Heart right ventricle (tissue), 16 donors: ENCODE data around the gene PRF1. TPM values are rescaled to one million over a fixed set of nuclear protein-coding genes. Genes with fewer than 3 reads are reported as not detected.

Experiments
- ATAC-seq, 8 donors: fragments of 200-7000 bp; cut with Tn5 transposase; one replicate each; pipeline ENCODE4 v1.9.1; 2020; ENCODE audit warnings: mild to moderate bottlenecking in 8 of 8, moderate library complexity in 8 of 8, moderate number of reproducible peaks in 1 of 8
- DNase-seq, 2 donors: peaks; one replicate each; pipeline ENCODE4 v3.0.0-alpha.2; 2020
- H3K27ac ChIP-seq, 10 donors: fragments of 200-600 bp; sonication (generic) in 2 of 10; one replicate each; pipeline versions ENCODE4 v1.5.0 to v1.8.0; 2020 to 2022; ENCODE audit warnings: mild to moderate bottlenecking in 3 of 10
- H3K27me3 ChIP-seq, 7 donors: fragments of 200-600 bp; one replicate each; pipeline ENCODE4 v1.8.0; 2021 to 2022; ENCODE audit warnings: mild to moderate bottlenecking in 2 of 7
- H3K36me3 ChIP-seq, 9 donors: fragments of 200-600 bp; sonication (generic) in 1 of 9; one replicate each; pipeline versions ENCODE4 v1.5.0 to v1.8.0; 2020 to 2022; ENCODE audit warnings: mild to moderate bottlenecking in 2 of 9
- H3K4me1 ChIP-seq, 9 donors: fragments of 200-600 bp; sonication (generic) in 1 of 9; one replicate each; pipeline versions ENCODE4 v1.5.0 to v1.8.0; 2020 to 2022; ENCODE audit warnings: mild to moderate bottlenecking in 4 of 9
- H3K4me3 ChIP-seq, 10 donors: fragments of 200-600 bp; sonication (generic) in 2 of 10; one replicate each; pipeline versions ENCODE4 v1.5.0 to v1.8.0; 2020 to 2022; ENCODE audit warnings: mild to moderate bottlenecking in 7 of 10, moderate library complexity in 2 of 10
- H3K9me3 ChIP-seq, 11 donors: fragments of 200-600 bp in 10 of 11; sonication (generic) in 2 of 11; one replicate each; pipeline versions ENCODE4 v1.5.0 to v1.8.0; 2013 to 2022; ENCODE audit warnings: mild to moderate bottlenecking in 2 of 11, control low read depth in 1 of 11, moderate library complexity in 1 of 11
- WGBS, 2 donors: extraction: QIAGEN DNeasy Blood & Tissue Kit; methylation state at CpG; one replicate each; pipeline ENCODE4 v1.1.7; 2013; ENCODE audit warnings: inconsistent platforms in 1 of 2; 5-methylcytosine and 5-hydroxymethylcytosine counted together
- intact Hi-C, 10 donors: fragments of 100-400 bp; cut with DNase I; formaldehyde crosslinking; loops; one replicate each; pipeline versions ENCODE4 v1.11.1 to v1.14.2; 2022
- polyA plus RNA-seq, 2 donors: library from polyadenylated mRNA; stranded (reverse); fragments of 200-250 nt; gene quantifications; one replicate each; pipeline ENCODE4 v1.2.3, GENCODE V29; 2013
- total RNA-seq, 10 donors: library from RNA; stranded (reverse); fragmentation: NEBNext Ultra II Directional in 3 of 10; extraction: Animal tissue kit (Norgen Biotek cat#: 25700) in 3 of 10; gene quantifications; one replicate each; pipeline versions ENCODE4 v1.2.1 to v1.2.4, GENCODE V29; 2021 to 2023
- TF ChIP-seq, protein P1 (sequence below), 9 donors: fragments of 200-600 bp; sonication (generic) in 2 of 9; IDR thresholded peaks; one replicate each; pipeline versions ENCODE4 v1.5.0 to v1.8.0; 2021 to 2022; ENCODE audit warnings: antibody characterized with exemption in 9 of 9, mild to moderate bottlenecking in 5 of 9, moderate library complexity in 1 of 9
- donor health status: Arrhythmogenic right ventricular cardiomyopathy.
- donor health status: ischemic (EF 13 %, LVEDD 7.1; RV severe dilation, severe dysfunction).
- donor health status: healthy with polysubstance abuse.
- donor health status: DM: no; HTN: yes; CAD: no.
- donor health status: DM: no; HTN: no; CAD: no.
- donor health status: ischemic (EF 25% LVEDD 6.9; RV normal size, moderate dysfunction).
- donor health status: ischemic (EF 25% LVEDD 5.7; RV mildly dilated, moderate dysfunction).
- donor health status: healthy.
- donor health status: DM: yes; HTN: yes; CAD: no.
- donor health status: Ischemic cardiomyopathy.
- donor health status: ischemic (EF 35%, LVEDD 5.7; RV mildly dilated, moderate dysfunction).
- donor health status: nonischemic (EF 11% LVEDD 7.7; RV severe dilation, severe dysfunction).
- donor health status: DM: yes; HTN: yes; CAD: no.
- donor health status: PGD.
- donor health status: ischemic (EF 29% LVEDD 5.4; RV normal size, mild dysfunction).
- donor health status: nonischemic (EF 23%, LVEDD 6.1; RV moderate dilation, normal function).

Gene PRF1
- total and polyA plus RNA-seq, 12 donors, result 0.33 to 13.8 (median 1.2) TPM

DNA sequence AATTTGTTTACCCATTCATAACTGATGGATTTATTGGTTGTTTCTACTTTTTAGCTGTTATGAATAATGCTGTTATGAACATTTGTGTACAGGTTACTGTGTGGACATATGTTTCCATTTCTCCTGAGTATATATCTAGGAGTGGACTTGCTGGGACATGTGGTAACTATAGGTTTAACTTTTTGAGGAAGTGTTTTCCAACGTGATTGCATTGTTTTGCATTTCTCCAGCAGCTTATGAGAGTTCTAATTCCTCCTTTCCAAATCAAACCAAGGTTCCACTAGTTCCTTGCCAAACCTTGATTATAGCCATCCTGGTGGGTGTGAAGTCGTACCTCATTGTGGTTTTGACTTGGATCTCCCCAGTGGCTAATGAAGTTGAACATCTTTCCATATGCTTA lies 2.6 kb upstream of the PRF1 start:
- Histone ChIP-seq H3K36me3 (no peaks in the 10 kb centered on the region), H3K4me3 (no peak overlapping the region), H3K4me1 (no peaks in the 10 kb centered on the region), H3K27ac (no peak overlapping the region), H3K27me3 (no peaks in the 10 kb centered on the region), H3K9me3 (no peaks in the 10 kb centered on the region)
- intact Hi-C loops, result no loop called here
- TF ChIP-seq, protein P1, sequence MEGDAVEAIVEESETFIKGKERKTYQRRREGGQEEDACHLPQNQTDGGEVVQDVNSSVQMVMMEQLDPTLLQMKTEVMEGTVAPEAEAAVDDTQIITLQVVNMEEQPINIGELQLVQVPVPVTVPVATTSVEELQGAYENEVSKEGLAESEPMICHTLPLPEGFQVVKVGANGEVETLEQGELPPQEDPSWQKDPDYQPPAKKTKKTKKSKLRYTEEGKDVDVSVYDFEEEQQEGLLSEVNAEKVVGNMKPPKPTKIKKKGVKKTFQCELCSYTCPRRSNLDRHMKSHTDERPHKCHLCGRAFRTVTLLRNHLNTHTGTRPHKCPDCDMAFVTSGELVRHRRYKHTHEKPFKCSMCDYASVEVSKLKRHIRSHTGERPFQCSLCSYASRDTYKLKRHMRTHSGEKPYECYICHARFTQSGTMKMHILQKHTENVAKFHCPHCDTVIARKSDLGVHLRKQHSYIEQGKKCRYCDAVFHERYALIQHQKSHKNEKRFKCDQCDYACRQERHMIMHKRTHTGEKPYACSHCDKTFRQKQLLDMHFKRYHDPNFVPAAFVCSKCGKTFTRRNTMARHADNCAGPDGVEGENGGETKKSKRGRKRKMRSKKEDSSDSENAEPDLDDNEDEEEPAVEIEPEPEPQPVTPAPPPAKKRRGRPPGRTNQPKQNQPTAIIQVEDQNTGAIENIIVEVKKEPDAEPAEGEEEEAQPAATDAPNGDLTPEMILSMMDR (IDR thresholded peaks at IDR 0.05), result no peak
- ATAC-seq (no peak), DNase-seq (no peak)
- 70 to 85% methylated on average over 2 of the region's 2 CpGs for WGBS, 2 donors

DNA sequence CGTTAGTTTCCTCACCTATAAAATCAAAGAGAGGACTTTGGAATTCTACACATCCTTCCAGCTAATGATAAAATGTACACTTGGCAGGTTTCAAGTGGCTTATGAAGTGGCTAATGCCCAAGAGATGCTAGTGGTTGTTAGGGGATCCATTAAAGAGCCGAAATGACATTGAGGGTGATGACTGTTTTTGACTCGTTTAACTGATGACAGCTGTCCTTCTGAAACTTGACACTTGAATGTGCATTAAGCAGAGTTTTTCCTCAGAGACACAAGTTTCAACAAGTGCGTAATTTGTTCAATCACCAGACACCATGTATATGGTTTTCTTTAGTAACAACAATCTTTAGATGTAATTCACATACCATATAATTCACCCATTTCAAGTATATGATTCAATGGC lies 1.6 kb upstream of the PRF1 start:
- TF ChIP-seq, protein P1 (IDR thresholded peaks at IDR 0.05), result no peak
- H3K9me3 ChIP-seq, result no peaks in the 10 kb centered on the region
- ATAC-seq, result no peak

DNA sequence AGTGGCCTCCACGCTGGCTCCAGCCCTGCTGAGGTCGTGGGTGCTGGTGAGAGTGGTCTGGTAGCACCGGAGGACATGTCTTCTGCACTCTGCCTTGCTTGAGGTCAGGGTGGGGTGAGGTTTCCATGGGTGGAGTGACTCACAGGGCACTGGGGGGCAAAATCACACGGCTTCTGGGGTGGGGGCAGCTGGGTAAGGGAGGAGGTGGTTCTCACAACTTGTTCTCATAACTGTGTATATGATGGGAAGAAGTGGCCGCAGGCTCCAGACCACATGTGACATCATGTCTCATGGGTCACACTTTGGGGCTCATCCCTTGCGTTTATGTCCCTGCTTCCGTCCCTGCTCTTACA lies 884 bp upstream of the PRF1 start:
- Histone ChIP-seq H3K27ac (peak overlapping the region in 1 of 10 donors; percentile 84), H3K27me3 (no peaks in the 10 kb centered on the region), H3K4me3 (peak overlapping the region in 1 of 10 donors; percentile 50), H3K9me3 (no peaks in the 10 kb centered on the region), H3K4me1 (no peaks in the 10 kb centered on the region), H3K36me3 (no peaks in the 10 kb centered on the region)
- TF ChIP-seq, protein P1 (IDR thresholded peaks at IDR 0.05), result no peak
- intact Hi-C loops, result no loop called here
- DNase-seq, result no peak
- ATAC-seq, result peak in 2 of 8 donors; percentile 8 to 20
- 84 to 91% methylated on average over 7 of the region's 7 CpGs for WGBS, 2 donors

More for the DNA sequence above, 1.6 kb upstream of the PRF1 start:
- Histone ChIP-seq H3K4me3 (no peak overlapping the region), H3K36me3 (no peaks in the 10 kb centered on the region), H3K4me1 (no peaks in the 10 kb centered on the region), H3K27ac (peak overlapping the region in 1 of 10 donors; percentile 84), H3K27me3 (no peaks in the 10 kb centered on the region)
- no peak for DNase-seq
- intact Hi-C loops, result no loop called here
- WGBS, 2 donors, result 85 to 87% methylated on average over 4 of the region's 4 CpGs

DNA sequence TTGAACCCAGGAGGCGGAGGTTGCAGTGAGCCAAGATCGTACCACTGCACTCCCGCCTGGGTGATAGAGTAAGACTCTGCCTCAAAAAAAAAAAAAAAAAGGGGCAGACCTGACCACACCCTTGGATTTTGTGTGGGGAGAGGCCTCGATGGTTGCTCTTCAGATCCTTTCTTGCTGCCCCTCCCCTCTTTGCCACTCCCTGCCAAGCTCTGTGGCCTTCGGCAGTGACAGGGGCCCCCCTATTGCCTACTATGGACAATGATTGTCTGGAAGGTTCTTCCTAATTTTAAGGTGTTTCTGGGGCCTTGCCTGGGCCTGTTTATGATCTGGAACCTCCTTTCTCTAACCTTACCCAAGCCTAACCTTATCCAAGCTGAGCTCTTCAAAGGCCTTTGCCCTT lies 795 bp downstream of the PRF1 start:
- Histone ChIP-seq H3K4me1 (peaks cover 0 to 3% (median under 1%) of the 10 kb centered on the region in 9 donors), H3K4me3 (peak overlapping the region in 1 of 10 donors; percentile 50), H3K9me3 (no peaks in the 10 kb centered on the region), H3K27ac (peak overlapping the region in 1 of 10 donors; percentile 84), H3K27me3 (no peaks in the 10 kb centered on the region), H3K36me3 (no peaks in the 10 kb centered on the region)
- ATAC-seq (no peak), DNase-seq (no peak)
- 93 to 100% methylated on average over 5 of the region's 5 CpGs for WGBS, 2 donors
- TF ChIP-seq, protein P1 (IDR thresholded peaks at IDR 0.05), result no peak
- intact Hi-C loops, result no loop called here
